Measurements from ENCODE around the gene DES. TPM values are rescaled to one million over a fixed set of nuclear protein-coding genes. Genes with fewer than 3 reads are reported as not detected.
A peak's percentile ranks its signal among the peaks of the same experiment; 100 is the strongest.

The DES gene
- not detected for total RNA-seq

GRCh38 chr2:219418155-219419011 is at the start of gene DES:
Gene DES, plus strand, starts transcription at chr2:219418377. Its CDS starts 86 bp downstream, at chr2:219418463.
- Mint-ChIP-seq H3K27ac (no peak within 1 kb of the TSS), H3K4me3 (no peak within 1 kb of the TSS), H3K27me3 (ENCODE audit: low read depth) (peaks cover 39% of the 10 kb centered on the region), H3K36me3 (ENCODE audit: low read depth) (no peaks in the 10 kb centered on the region), H3K9me3 (no peaks in the 10 kb centered on the region), H3K4me1 (ENCODE audit: low read depth) (no peaks in the 10 kb centered on the region)
- intact Hi-C loops (cut with micrococcal nuclease): no loop called here
- CTCF ChIA-PET: interaction anchor here (0.6 to 2.1 kb wide), 4 partner anchors 15 to 265 kb away, joined by 3 to 8 read pairs (median 4); no protein-coding TSS in a partner anchor
- DNase-seq: no peak

GRCh38 chr2:219368690-219369191 is 49.4 kb upstream of the DES start:
- Mint-ChIP-seq H3K4me3 (no peak overlapping the region), H3K9me3 (no peaks in the 10 kb centered on the region), H3K36me3 (ENCODE audit: low read depth) (peaks cover 6% of the 10 kb centered on the region), H3K27me3 (ENCODE audit: low read depth) (no peaks in the 10 kb centered on the region), H3K4me1 (ENCODE audit: low read depth) (no peaks in the 10 kb centered on the region), H3K27ac (no peak overlapping the region)
- CTCF ChIA-PET: interaction anchor here (0.6 kb wide), 1 partner anchor 1075 kb away, joined by 4 read pairs; no protein-coding TSS in a partner anchor
- intact Hi-C loops (cut with micrococcal nuclease): no loop called here
- no peak for DNase-seq

- H3K27me3 Mint-ChIP-seq (ENCODE audit: low read depth): no peaks in the 10 kb centered on the region
- no peak overlapping the region for H3K4me3 Mint-ChIP-seq
- peaks cover 8% of the 10 kb centered on the region for H3K36me3 Mint-ChIP-seq (ENCODE audit: low read depth)
- no peak overlapping the region for H3K27ac Mint-ChIP-seq
- CTCF ChIA-PET: interaction anchor here (0.6 kb wide), 1 partner anchor 1075 kb away, joined by 4 read pairs; no protein-coding TSS in a partner anchor
- no peak for DNase-seq
- intact Hi-C loops (cut with micrococcal nuclease): no loop called here
- no peaks in the 10 kb centered on the region for H3K4me1 Mint-ChIP-seq (ENCODE audit: low read depth)
- H3K9me3 Mint-ChIP-seq: no peaks in the 10 kb centered on the region
These were observed 48.7 kb upstream of the DES start for GRCh38 chr2:219369447-219369861.

GRCh38 chr2:219378163-219378851 is 39.9 kb upstream of the DES start:
- intact Hi-C loops (cut with micrococcal nuclease): no loop called here
- no peak for DNase-seq
- H3K27ac Mint-ChIP-seq: no peak overlapping the region
- H3K9me3 Mint-ChIP-seq: no peaks in the 10 kb centered on the region
- H3K27me3 Mint-ChIP-seq (ENCODE audit: low read depth): no peaks in the 10 kb centered on the region
- CTCF ChIA-PET: interaction anchor here (0.9 to 1.5 kb wide), 3 partner anchors 10 to 26 kb away, joined by 3 read pairs; no protein-coding TSS in a partner anchor
- H3K36me3 Mint-ChIP-seq (ENCODE audit: low read depth): peaks cover 22% of the 10 kb centered on the region
- H3K4me1 Mint-ChIP-seq (ENCODE audit: low read depth): no peaks in the 10 kb centered on the region
- no peak overlapping the region for H3K4me3 Mint-ChIP-seq

- Mint-ChIP-seq H3K36me3 (ENCODE audit: low read depth) (peaks cover 22% of the 10 kb centered on the region), H3K27me3 (ENCODE audit: low read depth) (no peaks in the 10 kb centered on the region), H3K4me3 (no peak overlapping the region), H3K27ac (no peak overlapping the region), H3K4me1 (ENCODE audit: low read depth) (peaks cover 5% of the 10 kb centered on the region), H3K9me3 (no peaks in the 10 kb centered on the region)
- CTCF ChIA-PET: no interaction called here
- DNase-seq: no peak
- intact Hi-C loops (cut with micrococcal nuclease): no loop called here
These were observed 37.3 kb upstream of the DES start for GRCh38 chr2:219380926-219381325.

GRCh38 chr2:219381448-219381847 is 36.7 kb upstream of the DES start:
- DNase-seq: no peak
- H3K36me3 Mint-ChIP-seq (ENCODE audit: low read depth): peaks cover 21% of the 10 kb centered on the region
- no peak overlapping the region for H3K27ac Mint-ChIP-seq
- H3K4me1 Mint-ChIP-seq (ENCODE audit: low read depth): peaks cover 9% of the 10 kb centered on the region
- H3K9me3 Mint-ChIP-seq: no peaks in the 10 kb centered on the region
- intact Hi-C loops (cut with micrococcal nuclease): no loop called here
- no peak overlapping the region for H3K4me3 Mint-ChIP-seq
- CTCF ChIA-PET: no interaction called here
- H3K27me3 Mint-ChIP-seq (ENCODE audit: low read depth): no peaks in the 10 kb centered on the region

GRCh38 chr2:219384083-219384713 is 34.0 kb upstream of the DES start:
- H3K36me3 Mint-ChIP-seq (ENCODE audit: low read depth): peaks cover 19% of the 10 kb centered on the region
- peaks cover 23% of the 10 kb centered on the region for H3K4me1 Mint-ChIP-seq (ENCODE audit: low read depth)
- H3K27me3 Mint-ChIP-seq (ENCODE audit: low read depth): no peaks in the 10 kb centered on the region
- DNase-seq: no peak
- intact Hi-C loops (cut with micrococcal nuclease): no loop called here
- no peaks in the 10 kb centered on the region for H3K9me3 Mint-ChIP-seq
- no peak overlapping the region for H3K4me3 Mint-ChIP-seq
- no peak overlapping the region for H3K27ac Mint-ChIP-seq
- CTCF ChIA-PET: no interaction called here

- Mint-ChIP-seq H3K4me3 (no peak overlapping the region), H3K36me3 (ENCODE audit: low read depth) (peaks cover 19% of the 10 kb centered on the region), H3K4me1 (ENCODE audit: low read depth) (peaks cover 23% of the 10 kb centered on the region), H3K27ac (no peak overlapping the region), H3K27me3 (ENCODE audit: low read depth) (no peaks in the 10 kb centered on the region), H3K9me3 (no peaks in the 10 kb centered on the region)
- intact Hi-C loops (cut with micrococcal nuclease): loop anchor here (5.0 kb wide), 2 partner anchors 818 to 1773 kb away; partner anchors contain the start of genes CNOT9 and USP37
- CTCF ChIA-PET: interaction anchor here (0.6 kb wide), 1 partner anchor 90 kb away, joined by 3 read pairs; no protein-coding TSS in a partner anchor
- no peak for DNase-seq
These were observed 33.3 kb upstream of the DES start for GRCh38 chr2:219384859-219385258.

GRCh38 chr2:219385958-219386520 is 32.1 kb upstream of the DES start:
- CTCF ChIA-PET: no interaction called here
- Mint-ChIP-seq H3K36me3 (ENCODE audit: low read depth) (peaks cover 19% of the 10 kb centered on the region), H3K9me3 (no peaks in the 10 kb centered on the region), H3K27ac (no peak overlapping the region), H3K4me1 (ENCODE audit: low read depth) (peaks cover 23% of the 10 kb centered on the region), H3K4me3 (peak overlapping the region; percentile 90), H3K27me3 (ENCODE audit: low read depth) (no peaks in the 10 kb centered on the region)
- no peak for DNase-seq
- intact Hi-C loops (cut with micrococcal nuclease): loop anchor here (2.0 to 5.0 kb wide), 4 partner anchors 167 to 1774 kb away; partner anchors contain the start of genes ABCB6, CNOT9, USP37 and ZFAND2B

GRCh38 chr2:219386532-219387280 is 31.5 kb upstream of the DES start:
- peaks cover 23% of the 10 kb centered on the region for H3K4me1 Mint-ChIP-seq (ENCODE audit: low read depth)
- no peaks in the 10 kb centered on the region for H3K9me3 Mint-ChIP-seq
- H3K27me3 Mint-ChIP-seq (ENCODE audit: low read depth): no peaks in the 10 kb centered on the region
- CTCF ChIA-PET: no interaction called here
- H3K36me3 Mint-ChIP-seq (ENCODE audit: low read depth): peaks cover 18% of the 10 kb centered on the region
- peak overlapping the region; percentile 90 for H3K4me3 Mint-ChIP-seq
- peak overlapping the region; percentile 86 for H3K27ac Mint-ChIP-seq
- DNase-seq: peak; percentile 17
- intact Hi-C loops (cut with micrococcal nuclease): loop anchor here (2.0 to 5.0 kb wide), 4 partner anchors 168 to 1774 kb away; partner anchors contain the start of genes ABCB6, CNOT9, USP37 and ZFAND2B
